Transverse colon (tissue), 4 donors: ENCODE results near the gene DNAH2.

Experiments used
- CTCF ChIP-seq, 5 experiments: fragments of 200-600 bp in 3 of 5; fragments of 450-650 bp in 2 of 5; sonication (generic) in 3 of 5; IDR thresholded peaks; 1 replicate in 2 of 5; 2 replicates in 3 of 5; pipeline ENCODE4 v1.5.1; 2016 to 2017; ENCODE audit warnings: antibody characterized with exemption in 5 of 5, inconsistent platforms in 3 of 5, mild to moderate bottlenecking in 2 of 5, moderate library complexity in 1 of 5
- POLR2A ChIP-seq: fragments of 450-650 bp; IDR thresholded peaks from one replicate; pipeline ENCODE4 v1.6.1; 2016; ENCODE audit warnings: antibody characterized with exemption, mild to moderate bottlenecking, moderate library complexity
- POLR2AphosphoS5 ChIP-seq, 3 donors: sonication (generic); formaldehyde crosslinking; IDR thresholded peaks; one replicate each; pipeline ENCODE4 v1.6.1; 2016; ENCODE audit warnings: antibody characterized with exemption in 3 of 3

- TF ChIP-seq CTCF (IDR thresholded peaks at IDR 0.05) (no peak), POLR2AphosphoS5 (IDR thresholded peaks at IDR 0.05) (no peak), POLR2A (no peak)
Observed at GRCh38 chr17:7719661-7720060, 2.1 kb downstream of the DNAH2 start.
